ENCODE measurements around the gene CACNB4. TPM values are rescaled to one million over a fixed set of nuclear protein-coding genes. Genes with fewer than 3 reads are reported as not detected.
"Not testable (repeated sequence)": the region's sequence is repeated elsewhere in the genome, so short reads cannot be mapped to it uniquely, and the experiment has no call there.

CACNB4 gene
- total RNA-seq, 1 experiment from 2014 or later, result not detected

DNA sequence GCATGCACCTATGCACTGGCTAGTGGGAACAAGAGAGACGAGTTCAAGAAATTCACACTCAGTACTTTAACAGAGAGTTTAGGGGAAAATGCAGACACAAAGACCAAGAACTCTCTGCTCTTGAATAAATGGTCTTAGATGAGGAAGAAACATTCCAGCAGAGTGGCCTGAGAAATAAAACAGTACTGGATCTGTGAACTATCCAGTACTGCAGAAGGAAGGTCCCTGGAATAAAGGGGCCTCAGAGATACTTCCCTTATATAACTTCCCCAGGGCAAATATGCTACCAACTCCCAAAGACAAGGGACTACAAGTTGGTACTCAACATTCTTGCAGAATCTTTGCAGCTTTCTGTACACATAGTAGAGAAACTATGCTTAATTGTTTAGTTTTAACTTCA, 199.7 kb downstream of the CACNB4 start:
- H3K4me3 ChIP-seq, result no peak overlapping the region
- H3K27me3 ChIP-seq, result no peaks in the 10 kb centered on the region; the same call in 1 of the 2 replicates
- DNase-seq, result no peak
- H3K36me3 ChIP-seq, result no peaks in the 10 kb centered on the region
- H3K9me3 ChIP-seq, result 0 out of 2 replicates have a peak, but pooled peaks cover 2% of the 10 kb centered on the region

GRCh38 chr2:151891566-151892194, 207.2 kb downstream of the CACNB4 start:
- Histone ChIP-seq H3K36me3 (no peaks in the 10 kb centered on the region), H3K4me3 (peak overlapping the region; percentile 10; the same call in 1 of the 2 replicates), H3K27me3 (no peaks in the 10 kb centered on the region), H3K9me3 (0 out of 2 replicates have a peak, but pooled peaks cover 2% of the 10 kb centered on the region)
- no peak for DNase-seq

- H3K27me3 ChIP-seq, result no peaks in the 10 kb centered on the region
- no peak overlapping the region for H3K4me3 ChIP-seq
- DNase-seq, result no peak
Observed at GRCh38 chr2:151887164-151887563, 211.7 kb downstream of the CACNB4 start.

GRCh38 chr2:151886241-151886640, 212.6 kb downstream of the CACNB4 start:
- no peak for DNase-seq
- Histone ChIP-seq H3K36me3 (no peaks in the 10 kb centered on the region), H3K4me3 (no peak overlapping the region), H3K9me3 (no peaks in the 10 kb centered on the region), H3K27me3 (no peaks in the 10 kb centered on the region)

More at GRCh38 chr2:151887164-151887563, 211.7 kb downstream of the CACNB4 start:
- no peaks in the 10 kb centered on the region for H3K36me3 ChIP-seq
- H3K9me3 ChIP-seq, result no peaks in the 10 kb centered on the region

DNA sequence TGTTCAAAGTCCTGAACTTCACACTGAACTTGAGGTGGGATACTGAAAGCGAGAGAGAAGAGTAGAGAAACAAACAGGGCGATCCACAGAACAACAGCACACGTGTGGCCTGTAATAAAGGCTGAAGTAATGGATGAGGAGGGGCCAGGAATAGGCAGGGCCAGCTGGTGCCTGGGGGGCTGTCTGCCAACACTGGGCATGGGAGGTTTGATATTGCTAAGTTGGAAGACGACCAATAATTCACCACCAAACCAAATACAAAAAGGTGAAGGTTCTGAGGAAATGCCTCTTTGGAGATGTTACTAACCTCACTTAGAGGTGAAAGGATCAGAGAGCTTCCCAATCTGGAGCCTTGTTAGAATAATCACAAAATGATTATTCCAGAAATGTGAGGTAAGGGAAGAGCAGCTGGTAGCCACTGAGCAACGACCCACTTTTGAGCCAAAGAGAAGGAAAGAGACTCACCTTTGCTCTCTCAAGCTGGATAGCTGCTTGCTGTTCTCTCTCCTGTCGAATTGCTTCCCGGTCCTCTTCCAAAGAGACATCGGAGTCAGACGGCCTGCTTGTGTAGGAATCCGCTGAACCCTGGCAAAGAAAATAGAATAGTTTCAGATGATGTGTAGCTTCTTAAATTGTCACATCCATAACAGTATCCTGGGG, 215.9 kb downstream of the CACNB4 start:
- no peak for DNase-seq
- no peak overlapping the region for H3K4me3 ChIP-seq
- no peaks in the 10 kb centered on the region for H3K9me3 ChIP-seq
- H3K36me3 ChIP-seq, result no peaks in the 10 kb centered on the region
- H3K27me3 ChIP-seq, result no peaks in the 10 kb centered on the region

DNA sequence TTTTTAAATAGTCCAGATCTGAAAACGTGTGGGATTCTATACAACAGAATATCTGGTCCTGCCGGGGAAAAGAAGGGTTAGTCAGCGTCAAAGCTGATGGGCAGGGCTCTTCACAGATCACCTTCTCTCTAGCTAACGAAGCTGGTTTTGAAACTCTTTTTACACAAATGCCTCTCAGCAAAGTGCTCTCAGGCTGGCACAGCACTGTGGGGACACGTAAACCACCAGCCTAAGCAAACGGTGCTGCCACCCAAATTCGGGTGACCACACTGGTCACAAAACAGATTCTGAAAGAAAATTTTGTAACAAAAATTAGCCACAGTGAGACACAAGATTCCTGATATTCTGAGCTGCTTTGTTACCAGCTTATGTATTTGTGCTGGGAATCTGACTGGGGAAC, 217.5 kb downstream of the CACNB4 start:
- H3K4me3 ChIP-seq, result no peak overlapping the region
- no peaks in the 10 kb centered on the region for H3K9me3 ChIP-seq
- DNase-seq, result no peak
- no peaks in the 10 kb centered on the region for H3K36me3 ChIP-seq
- H3K27me3 ChIP-seq, result no peaks in the 10 kb centered on the region

GRCh38 chr2:151880586-151880985, 218.3 kb downstream of the CACNB4 start:
- no peak for DNase-seq
- Histone ChIP-seq H3K27me3 (no peaks in the 10 kb centered on the region), H3K36me3 (no peaks in the 10 kb centered on the region), H3K9me3 (no peaks in the 10 kb centered on the region), H3K4me3 (no peak overlapping the region)

DNA sequence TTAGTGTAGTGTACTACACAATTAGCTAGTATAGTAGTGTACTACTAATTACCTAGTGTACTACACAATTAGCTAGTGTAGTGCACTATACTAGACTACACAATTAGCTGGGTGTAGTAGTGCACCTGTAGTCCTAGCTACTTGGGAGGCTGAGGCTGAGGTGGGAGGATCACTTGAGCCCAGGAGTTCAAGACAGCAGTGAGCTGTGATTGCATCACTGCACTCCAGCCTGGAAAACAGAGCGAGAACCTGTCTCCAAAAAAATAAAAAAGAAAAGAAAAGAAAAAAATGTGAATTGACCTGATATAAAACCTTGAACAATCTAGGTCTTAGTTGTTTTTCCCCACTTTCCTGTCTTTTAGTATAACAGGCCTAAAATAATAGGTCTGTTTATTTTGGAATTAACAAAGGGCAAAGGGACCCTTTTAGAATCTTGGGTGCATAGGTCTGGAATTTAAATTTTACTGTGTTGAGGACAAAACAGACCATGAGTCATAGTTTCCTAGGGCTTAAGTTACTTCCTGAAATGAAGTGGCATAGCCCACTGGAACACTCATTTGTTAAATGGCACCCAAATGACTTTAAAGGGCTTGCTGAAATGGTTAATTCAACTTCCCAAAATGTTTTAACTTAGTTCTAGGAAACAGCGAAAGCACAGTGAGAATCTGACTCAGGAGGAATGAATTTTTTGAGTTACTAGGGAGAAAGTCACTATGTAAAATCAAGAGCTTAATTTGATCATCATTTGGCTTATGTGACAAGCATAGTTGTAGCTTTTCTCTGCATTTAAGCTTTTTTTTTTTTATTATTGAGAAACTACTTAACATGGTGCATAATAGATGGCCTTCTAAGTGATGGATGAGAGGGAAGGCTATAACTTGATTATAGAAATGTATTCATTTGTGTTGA, 219.9 kb downstream of the CACNB4 start:
- DNase-seq, result no peak
- no peak overlapping the region for H3K4me3 ChIP-seq
- no peaks in the 10 kb centered on the region for H3K27me3 ChIP-seq
- no peaks in the 10 kb centered on the region for H3K9me3 ChIP-seq
- H3K36me3 ChIP-seq, result no peaks in the 10 kb centered on the region

DNA sequence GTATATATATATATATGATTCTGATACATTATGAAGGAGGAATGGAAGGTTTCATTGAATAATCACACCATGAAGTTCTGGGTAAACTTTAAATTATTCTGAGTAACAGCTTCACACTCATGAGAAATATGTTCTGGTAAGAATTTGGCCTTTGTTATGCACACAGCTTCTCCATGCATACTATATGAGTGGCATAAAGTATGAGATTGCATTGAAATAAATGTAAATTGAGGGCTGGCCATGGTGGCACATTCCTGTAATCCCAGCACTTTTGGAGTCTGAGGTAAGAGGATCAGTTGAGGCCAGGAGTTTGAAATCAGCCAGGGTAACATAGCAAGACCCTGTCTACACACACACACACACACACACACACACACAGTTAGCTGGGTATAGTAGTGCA, 220.6 kb downstream of the CACNB4 start:
- H3K27me3 ChIP-seq, result no peaks in the 10 kb centered on the region

DNA sequence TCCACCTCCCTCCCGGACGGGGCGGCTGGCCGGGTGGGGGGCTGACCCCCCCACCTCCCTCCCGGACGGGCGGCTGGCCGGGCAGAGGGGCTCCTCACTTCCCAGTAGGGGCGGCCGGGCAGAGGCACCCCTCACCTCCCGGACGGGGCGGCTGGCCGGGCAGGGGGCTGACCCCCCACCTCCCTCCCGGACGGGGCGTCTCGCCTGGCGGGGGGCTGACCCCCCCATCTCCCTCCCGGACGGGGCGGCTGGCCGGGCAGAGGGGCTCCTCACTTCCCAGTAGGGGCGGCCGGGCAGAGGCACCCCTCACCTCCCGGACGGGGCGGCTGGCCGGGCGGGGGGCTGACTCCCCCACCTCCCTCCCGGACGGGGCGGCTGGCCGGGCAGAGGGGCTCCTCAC, 223.2 kb downstream of the CACNB4 start:
- H3K36me3 ChIP-seq, DNase-seq, H3K27me3 ChIP-seq, H3K4me3 ChIP-seq, H3K9me3 ChIP-seq: not testable (repeated sequence)

More for the DNA sequence above, 220.6 kb downstream of the CACNB4 start:
- H3K9me3 ChIP-seq, result no peaks in the 10 kb centered on the region
- no peak overlapping the region for H3K4me3 ChIP-seq
- H3K36me3 ChIP-seq, result no peaks in the 10 kb centered on the region
- no peak for DNase-seq

DNA sequence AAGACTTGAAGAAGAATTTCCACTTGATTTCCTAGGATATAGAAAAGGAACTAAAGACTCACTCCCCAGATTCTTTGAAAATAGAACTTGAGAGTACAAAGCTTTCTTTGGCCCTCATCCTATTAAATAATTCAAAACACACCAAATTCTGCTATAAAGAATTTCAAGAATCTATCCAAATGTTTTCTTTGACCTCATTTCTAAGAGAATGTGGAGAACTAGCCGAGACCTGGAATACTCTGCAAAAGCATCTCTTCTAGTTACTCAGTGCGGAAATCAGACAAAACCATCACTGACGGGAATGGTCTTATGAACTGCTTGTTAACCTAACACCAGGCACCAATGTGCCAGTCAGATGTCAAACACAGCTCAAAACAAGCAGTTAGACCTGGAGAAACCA, 226.4 kb downstream of the CACNB4 start:
- Histone ChIP-seq H3K9me3 (no peaks in the 10 kb centered on the region), H3K27me3 (no peaks in the 10 kb centered on the region; the same call in 1 of the 2 replicates), H3K36me3 (no peaks in the 10 kb centered on the region), H3K4me3 (no peak overlapping the region)
- no peak for DNase-seq

DNA sequence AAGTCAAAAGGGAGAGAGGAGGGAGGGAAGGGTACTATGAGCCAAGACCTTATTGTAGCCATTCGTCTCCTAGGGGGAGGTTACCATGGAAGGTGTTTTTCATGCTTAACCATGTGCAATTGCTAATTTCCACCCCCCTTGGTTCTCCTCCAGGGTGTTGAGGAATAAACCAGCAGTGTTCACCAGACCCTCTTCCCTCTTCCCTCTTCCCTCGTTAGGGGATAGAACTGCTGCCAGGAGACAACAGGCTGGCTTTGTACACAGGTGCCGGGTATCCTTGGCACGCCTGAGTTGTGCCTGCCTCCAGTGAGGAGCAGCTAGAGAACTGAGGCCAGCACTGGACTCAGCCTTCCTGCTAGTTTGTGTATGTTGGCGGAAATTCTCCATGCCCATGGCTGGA, 229.6 kb downstream of the CACNB4 start:
- DNase-seq, result no peak
- H3K4me3 ChIP-seq, result no peak overlapping the region
- H3K9me3 ChIP-seq, result no peaks in the 10 kb centered on the region
- no peaks in the 10 kb centered on the region for H3K36me3 ChIP-seq
- no peaks in the 10 kb centered on the region; the same call in 1 of the 2 replicates for H3K27me3 ChIP-seq

GRCh38 chr2:151862700-151863099, 236.1 kb downstream of the CACNB4 start:
- Histone ChIP-seq H3K27me3 (no peaks in the 10 kb centered on the region; the same call in 1 of the 2 replicates), H3K9me3 (no peaks in the 10 kb centered on the region), H3K4me3 (no peak overlapping the region), H3K36me3 (no peaks in the 10 kb centered on the region)
- no peak for DNase-seq

GRCh38 chr2:151861174-151861573, 237.7 kb downstream of the CACNB4 start:
- Histone ChIP-seq H3K9me3 (no peaks in the 10 kb centered on the region), H3K27me3 (no peaks in the 10 kb centered on the region; the same call in 1 of the 2 replicates), H3K36me3 (no peaks in the 10 kb centered on the region), H3K4me3 (no peak overlapping the region)
- DNase-seq, result no peak

GRCh38 chr2:151860613-151861146, 238.2 kb downstream of the CACNB4 start:
- Histone ChIP-seq H3K27me3 (no peaks in the 10 kb centered on the region; the same call in 1 of the 2 replicates), H3K4me3 (no peak overlapping the region), H3K36me3 (no peaks in the 10 kb centered on the region), H3K9me3 (no peaks in the 10 kb centered on the region)
- no peak for DNase-seq

- Histone ChIP-seq H3K36me3 (no peaks in the 10 kb centered on the region), H3K27me3 (no peaks in the 10 kb centered on the region; the same call in 1 of the 2 replicates), H3K9me3 (no peaks in the 10 kb centered on the region), H3K4me3 (no peak overlapping the region)
- no peak for DNase-seq
Observed at GRCh38 chr2:151860210-151860609, 238.6 kb downstream of the CACNB4 start.

DNA sequence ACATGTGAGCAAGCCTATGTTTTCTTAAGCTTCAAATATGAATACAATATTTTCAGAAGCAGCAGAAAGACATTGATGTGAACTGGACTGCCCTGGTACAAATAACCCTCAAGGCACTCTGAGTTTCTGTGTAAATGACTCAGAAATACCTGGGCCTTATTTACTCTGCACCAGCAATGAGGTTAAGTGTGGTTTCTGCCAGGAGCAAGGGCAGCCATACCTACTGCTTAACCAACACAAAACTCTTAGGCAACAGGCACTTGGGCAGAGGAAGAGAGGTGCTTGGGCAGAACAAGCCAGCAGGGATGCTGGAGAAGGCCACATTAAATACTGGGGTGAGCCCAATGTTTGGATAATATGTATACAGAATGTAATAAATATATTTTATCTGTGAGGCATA, 241.2 kb downstream of the CACNB4 start:
- Histone ChIP-seq H3K36me3 (no peaks in the 10 kb centered on the region), H3K27me3 (no peaks in the 10 kb centered on the region; the same call in 1 of the 2 replicates), H3K9me3 (no peaks in the 10 kb centered on the region), H3K4me3 (no peak overlapping the region)
- DNase-seq, result no peak

Data from MG63 (cell line).